Central memory CD8-positive, alpha-beta T cell (primary cell): Measurements from ENCODE around the gene RAB27B.

ENCODE experiments used
- ATAC-seq: fragments of 150-1000 bp; cut with Tn5 transposase; replicated peaks from 2 replicates; pipeline ENCODE4 v1.10.0; 2022; ENCODE audit warnings: mild to moderate bottlenecking, moderate FRiP score, moderate number of reproducible peaks; ENCODE audit not compliant: poor library complexity, severe bottlenecking; ENCODE audit errors: extremely low read depth
- DNase-seq, 2 donors: peaks; one replicate each; pipeline ENCODE4 v3.0.0; 2021; ENCODE audit warnings: low spot score in 2 of 2
- H3K27ac Mint-ChIP-seq: one replicate; pipeline ENCODE4 v1.8.0; 2022; ENCODE audit warnings: low read depth, mild to moderate bottlenecking, moderate library complexity, mixed read lengths
- H3K27me3 Mint-ChIP-seq: one replicate; pipeline ENCODE4 v1.8.0; 2022; ENCODE audit warnings: mixed read lengths
- H3K36me3 Mint-ChIP-seq: one replicate; pipeline ENCODE4 v1.8.0; 2022; ENCODE audit warnings: mild to moderate bottlenecking, moderate library complexity, mixed read lengths; ENCODE audit not compliant: insufficient read depth
- H3K4me1 Mint-ChIP-seq: one replicate; pipeline ENCODE4 v1.8.0; 2022; ENCODE audit warnings: mixed read lengths
- H3K4me3 Mint-ChIP-seq: one replicate; pipeline ENCODE4 v1.8.0; 2022; ENCODE audit warnings: mild to moderate bottlenecking, moderate library complexity, mixed read lengths
- H3K9me3 Mint-ChIP-seq: one replicate; pipeline ENCODE4 v1.8.0; 2022; ENCODE audit warnings: mixed read lengths

The RAB27B gene

GRCh38 chr18:54909538-54909937 is 81.3 kb downstream of the RAB27B start:
- no peak for DNase-seq
- peaks cover 8% of the 10 kb centered on the region for H3K27me3 Mint-ChIP-seq
- H3K27ac Mint-ChIP-seq, result no peak overlapping the region
- H3K36me3 Mint-ChIP-seq, result no peaks in the 10 kb centered on the region
- H3K4me3 Mint-ChIP-seq, result no peak overlapping the region
- H3K9me3 Mint-ChIP-seq, result no peaks in the 10 kb centered on the region
- ATAC-seq, result no peak
- no peaks in the 10 kb centered on the region for H3K4me1 Mint-ChIP-seq

- no peak overlapping the region for H3K27ac Mint-ChIP-seq
- ATAC-seq, result no peak
These were observed 82.1 kb downstream of the RAB27B start for GRCh38 chr18:54910161-54910919.

GRCh38 chr18:54911551-54911950 is 83.3 kb downstream of the RAB27B start:
- H3K36me3 Mint-ChIP-seq, result no peaks in the 10 kb centered on the region
- ATAC-seq (no peak), DNase-seq (no peak)
- no peaks in the 10 kb centered on the region for H3K4me1 Mint-ChIP-seq
- no peak overlapping the region for H3K27ac Mint-ChIP-seq
- H3K4me3 Mint-ChIP-seq, result no peak overlapping the region
- H3K27me3 Mint-ChIP-seq, result peaks cover 5% of the 10 kb centered on the region
- no peaks in the 10 kb centered on the region for H3K9me3 Mint-ChIP-seq

More at GRCh38 chr18:54910161-54910919, 82.1 kb downstream of the RAB27B start:
- Mint-ChIP-seq H3K27me3 (peaks cover 8% of the 10 kb centered on the region), H3K36me3 (no peaks in the 10 kb centered on the region), H3K9me3 (no peaks in the 10 kb centered on the region), H3K4me3 (no peak overlapping the region), H3K4me1 (no peaks in the 10 kb centered on the region)
- no peak for DNase-seq

- Mint-ChIP-seq H3K36me3 (no peaks in the 10 kb centered on the region), H3K4me3 (no peak overlapping the region), H3K9me3 (no peaks in the 10 kb centered on the region), H3K27me3 (no peaks in the 10 kb centered on the region), H3K27ac (no peak overlapping the region), H3K4me1 (no peaks in the 10 kb centered on the region)
- ATAC-seq, result no peak
- no peak for DNase-seq
These were observed 86.5 kb downstream of the RAB27B start for GRCh38 chr18:54914816-54915215.

GRCh38 chr18:54916507-54916906 is 88.2 kb downstream of the RAB27B start:
- Mint-ChIP-seq H3K4me1 (no peaks in the 10 kb centered on the region), H3K27ac (no peak overlapping the region), H3K9me3 (no peaks in the 10 kb centered on the region), H3K4me3 (no peak overlapping the region), H3K27me3 (peaks cover 7% of the 10 kb centered on the region), H3K36me3 (no peaks in the 10 kb centered on the region)
- ATAC-seq, result no peak
- no peak for DNase-seq

GRCh38 chr18:54918060-54918459 is 89.8 kb downstream of the RAB27B start:
- peaks cover 16% of the 10 kb centered on the region for H3K27me3 Mint-ChIP-seq
- no peaks in the 10 kb centered on the region for H3K4me1 Mint-ChIP-seq
- ATAC-seq (no peak), DNase-seq (no peak)
- no peaks in the 10 kb centered on the region for H3K36me3 Mint-ChIP-seq
- H3K4me3 Mint-ChIP-seq, result no peak overlapping the region
- no peaks in the 10 kb centered on the region for H3K9me3 Mint-ChIP-seq
- no peak overlapping the region for H3K27ac Mint-ChIP-seq

- ATAC-seq (no peak), DNase-seq (no peak)
- peaks cover 16% of the 10 kb centered on the region for H3K27me3 Mint-ChIP-seq
- no peaks in the 10 kb centered on the region for H3K9me3 Mint-ChIP-seq
- no peak overlapping the region for H3K27ac Mint-ChIP-seq
- H3K4me3 Mint-ChIP-seq, result no peak overlapping the region
- H3K36me3 Mint-ChIP-seq, result no peaks in the 10 kb centered on the region
- no peaks in the 10 kb centered on the region for H3K4me1 Mint-ChIP-seq
These were observed 91.1 kb downstream of the RAB27B start for GRCh38 chr18:54919412-54919811.

GRCh38 chr18:54923339-54923956 is 95.2 kb downstream of the RAB27B start:
- H3K9me3 Mint-ChIP-seq, result no peaks in the 10 kb centered on the region
- ATAC-seq (no peak), DNase-seq (no peak)
- H3K4me1 Mint-ChIP-seq, result no peaks in the 10 kb centered on the region
- H3K27me3 Mint-ChIP-seq, result peaks cover 16% of the 10 kb centered on the region
- no peaks in the 10 kb centered on the region for H3K36me3 Mint-ChIP-seq
- H3K27ac Mint-ChIP-seq, result no peak overlapping the region
- no peak overlapping the region for H3K4me3 Mint-ChIP-seq

GRCh38 chr18:54924948-54925347 is 96.7 kb downstream of the RAB27B start:
- ATAC-seq (no peak), DNase-seq (no peak)
- Mint-ChIP-seq H3K36me3 (no peaks in the 10 kb centered on the region), H3K4me3 (no peak overlapping the region), H3K4me1 (no peaks in the 10 kb centered on the region), H3K9me3 (no peaks in the 10 kb centered on the region), H3K27me3 (peaks cover 16% of the 10 kb centered on the region), H3K27ac (no peak overlapping the region)

GRCh38 chr18:54926593-54927325 is 98.5 kb downstream of the RAB27B start:
- no peak for ATAC-seq
- no peaks in the 10 kb centered on the region for H3K36me3 Mint-ChIP-seq
- no peaks in the 10 kb centered on the region for H3K4me1 Mint-ChIP-seq
- H3K4me3 Mint-ChIP-seq, result no peak overlapping the region
- no peaks in the 10 kb centered on the region for H3K9me3 Mint-ChIP-seq
- DNase-seq, result no peak
- no peak overlapping the region for H3K27ac Mint-ChIP-seq
- H3K27me3 Mint-ChIP-seq, result peaks cover 7% of the 10 kb centered on the region

- peaks cover 6% of the 10 kb centered on the region for H3K27me3 Mint-ChIP-seq
- H3K9me3 Mint-ChIP-seq, result no peaks in the 10 kb centered on the region
- H3K27ac Mint-ChIP-seq, result no peak overlapping the region
- H3K36me3 Mint-ChIP-seq, result no peaks in the 10 kb centered on the region
- H3K4me1 Mint-ChIP-seq, result no peaks in the 10 kb centered on the region
- DNase-seq, result no peak
- no peak overlapping the region for H3K4me3 Mint-ChIP-seq
- ATAC-seq, result no peak
These were observed 100.0 kb downstream of the RAB27B start for GRCh38 chr18:54928236-54928635.

- Mint-ChIP-seq H3K36me3 (no peaks in the 10 kb centered on the region), H3K4me3 (no peak overlapping the region), H3K27ac (no peak overlapping the region), H3K9me3 (no peaks in the 10 kb centered on the region), H3K27me3 (peaks cover 6% of the 10 kb centered on the region), H3K4me1 (no peaks in the 10 kb centered on the region)
- ATAC-seq, result no peak
- DNase-seq, result no peak
These were observed 102.9 kb downstream of the RAB27B start for GRCh38 chr18:54931152-54931551.

GRCh38 chr18:54932472-54932871 is 104.2 kb downstream of the RAB27B start:
- no peak for DNase-seq
- Mint-ChIP-seq H3K4me3 (no peak overlapping the region), H3K27ac (no peak overlapping the region), H3K9me3 (no peaks in the 10 kb centered on the region), H3K36me3 (no peaks in the 10 kb centered on the region), H3K27me3 (peaks cover 6% of the 10 kb centered on the region), H3K4me1 (no peaks in the 10 kb centered on the region)
- no peak for ATAC-seq
